Stimulated activated CD8-positive, alpha-beta memory T cell treated with anti-CD3 and anti-CD28 coated beads, Interleukin-15, amount 100 ng/mL, for 1 hour (primary cell): ENCODE measurements around the gene TPR.

Source experiments
- DNase-seq: peaks from one replicate; pipeline ENCODE4 v3.0.0-alpha.2; 2020; ENCODE audit warnings: low read depth

TPR gene

GRCh38 chr1:186327331-186327730, 47.7 kb downstream of the TPR start:
- DNase-seq, result no peak

DNA sequence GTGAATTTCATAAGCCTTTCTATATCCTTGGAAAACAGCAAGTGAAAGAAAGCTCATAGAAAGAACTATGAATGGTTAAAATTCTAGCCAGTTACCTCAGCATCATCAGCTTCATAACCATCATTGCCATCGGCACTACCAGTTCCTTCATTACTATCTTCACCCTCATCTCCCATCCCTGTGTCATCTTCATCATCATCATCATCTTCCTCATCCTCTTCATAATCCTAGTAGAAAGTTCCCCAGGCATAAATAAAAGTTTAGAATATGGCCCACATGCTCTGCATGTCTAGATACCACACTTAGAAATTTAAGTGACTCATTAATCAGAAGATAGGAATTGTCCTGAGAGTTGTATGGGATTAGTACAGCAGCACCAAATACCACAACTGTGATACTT, 49.0 kb downstream of the TPR start:
- no peak for DNase-seq

GRCh38 chr1:186325239-186325638, 49.8 kb downstream of the TPR start:
- no peak for DNase-seq

DNA sequence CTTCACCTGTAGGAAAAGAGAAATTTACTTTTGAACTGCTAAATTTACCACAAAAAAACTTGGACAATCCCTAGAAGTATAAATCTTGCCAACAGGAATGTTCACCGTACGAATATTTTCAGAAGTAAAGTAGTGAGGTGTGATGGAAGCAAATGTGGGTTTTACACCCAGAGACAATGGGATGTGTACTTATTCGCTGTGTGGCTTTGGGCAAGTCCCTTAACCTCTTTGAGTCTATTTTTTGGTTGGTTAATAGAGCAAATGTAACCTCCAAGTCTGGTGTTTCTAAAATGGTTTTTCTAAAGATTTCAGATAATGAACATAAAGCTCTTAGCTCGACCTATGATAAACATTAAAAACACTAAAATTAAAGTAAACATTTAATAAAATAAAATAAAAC, 51.2 kb downstream of the TPR start:
- no peak for DNase-seq

DNA sequence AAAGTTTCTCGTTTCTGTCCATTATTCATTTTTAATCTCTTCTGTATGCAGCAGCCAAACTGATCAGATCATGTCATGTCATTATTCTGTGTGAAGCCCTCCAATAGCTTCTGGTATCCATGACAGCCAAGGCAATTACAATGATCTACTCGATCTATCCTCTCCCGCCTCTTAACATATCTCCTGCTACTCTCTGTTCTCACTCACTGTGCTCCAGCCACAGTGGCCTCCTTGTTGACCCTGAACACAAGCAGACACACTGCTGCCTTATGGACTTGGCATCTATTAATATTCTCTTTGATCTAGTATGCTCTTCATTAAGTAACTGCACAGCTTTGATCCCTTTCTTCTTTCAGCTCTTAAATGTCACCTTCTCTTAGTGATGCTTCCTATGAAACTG, 59.5 kb downstream of the TPR start:
- no peak for DNase-seq

DNA sequence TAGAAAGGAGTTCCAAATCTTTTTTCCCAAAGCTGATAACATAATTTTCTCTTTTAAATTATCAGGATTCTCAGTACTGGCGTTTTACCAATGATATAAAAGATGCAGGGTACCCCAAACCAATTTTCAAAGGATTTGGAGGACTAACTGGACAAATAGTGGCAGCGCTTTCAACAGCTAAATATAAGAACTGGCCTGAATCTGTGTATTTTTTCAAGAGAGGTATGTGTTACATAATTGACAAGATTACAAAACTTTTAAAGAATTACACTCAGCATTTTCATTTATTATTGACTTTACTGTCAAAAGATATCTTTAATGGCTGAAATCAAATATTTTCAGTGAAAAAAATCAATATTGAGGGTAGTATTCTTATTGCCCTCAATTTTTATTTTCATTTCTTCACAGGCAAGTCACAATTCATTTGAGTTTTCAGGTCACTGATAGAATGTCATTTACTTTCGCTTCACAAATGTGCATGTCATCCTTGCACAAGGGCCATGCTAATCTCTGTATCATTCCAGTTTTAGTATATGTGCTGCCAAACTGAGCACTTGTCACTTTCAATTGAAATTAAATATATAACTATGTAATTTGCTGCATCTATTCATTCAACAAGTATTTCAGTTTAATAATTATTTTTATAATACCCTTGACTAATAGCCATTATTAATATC, 63.5 kb downstream of the TPR start:
- DNase-seq, result no peak

GRCh38 chr1:186310307-186310706, 64.7 kb downstream of the TPR start:
- DNase-seq, result no peak

GRCh38 chr1:186308264-186309060, 66.6 kb downstream of the TPR start:
- no peak for DNase-seq

DNA sequence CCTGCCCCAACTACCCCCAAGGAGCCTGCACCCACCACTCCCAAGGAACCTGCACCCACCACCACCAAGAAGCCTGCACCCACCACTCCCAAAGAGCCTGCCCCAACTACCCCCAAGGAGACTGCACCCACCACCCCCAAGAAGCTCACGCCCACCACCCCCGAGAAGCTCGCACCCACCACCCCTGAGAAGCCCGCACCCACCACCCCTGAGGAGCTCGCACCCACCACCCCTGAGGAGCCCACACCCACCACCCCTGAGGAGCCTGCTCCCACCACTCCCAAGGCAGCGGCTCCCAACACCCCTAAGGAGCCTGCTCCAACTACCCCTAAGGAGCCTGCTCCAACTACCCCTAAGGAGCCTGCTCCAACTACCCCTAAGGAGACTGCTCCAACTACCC, 67.6 kb downstream of the TPR start:
- DNase-seq, result no peak

DNA sequence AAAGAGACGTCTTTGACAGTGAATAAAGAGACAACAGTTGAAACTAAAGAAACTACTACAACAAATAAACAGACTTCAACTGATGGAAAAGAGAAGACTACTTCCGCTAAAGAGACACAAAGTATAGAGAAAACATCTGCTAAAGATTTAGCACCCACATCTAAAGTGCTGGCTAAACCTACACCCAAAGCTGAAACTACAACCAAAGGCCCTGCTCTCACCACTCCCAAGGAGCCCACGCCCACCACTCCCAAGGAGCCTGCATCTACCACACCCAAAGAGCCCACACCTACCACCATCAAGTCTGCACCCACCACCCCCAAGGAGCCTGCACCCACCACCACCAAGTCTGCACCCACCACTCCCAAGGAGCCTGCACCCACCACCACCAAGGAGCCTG, 68.5 kb downstream of the TPR start:
- DNase-seq, result no peak

DNA sequence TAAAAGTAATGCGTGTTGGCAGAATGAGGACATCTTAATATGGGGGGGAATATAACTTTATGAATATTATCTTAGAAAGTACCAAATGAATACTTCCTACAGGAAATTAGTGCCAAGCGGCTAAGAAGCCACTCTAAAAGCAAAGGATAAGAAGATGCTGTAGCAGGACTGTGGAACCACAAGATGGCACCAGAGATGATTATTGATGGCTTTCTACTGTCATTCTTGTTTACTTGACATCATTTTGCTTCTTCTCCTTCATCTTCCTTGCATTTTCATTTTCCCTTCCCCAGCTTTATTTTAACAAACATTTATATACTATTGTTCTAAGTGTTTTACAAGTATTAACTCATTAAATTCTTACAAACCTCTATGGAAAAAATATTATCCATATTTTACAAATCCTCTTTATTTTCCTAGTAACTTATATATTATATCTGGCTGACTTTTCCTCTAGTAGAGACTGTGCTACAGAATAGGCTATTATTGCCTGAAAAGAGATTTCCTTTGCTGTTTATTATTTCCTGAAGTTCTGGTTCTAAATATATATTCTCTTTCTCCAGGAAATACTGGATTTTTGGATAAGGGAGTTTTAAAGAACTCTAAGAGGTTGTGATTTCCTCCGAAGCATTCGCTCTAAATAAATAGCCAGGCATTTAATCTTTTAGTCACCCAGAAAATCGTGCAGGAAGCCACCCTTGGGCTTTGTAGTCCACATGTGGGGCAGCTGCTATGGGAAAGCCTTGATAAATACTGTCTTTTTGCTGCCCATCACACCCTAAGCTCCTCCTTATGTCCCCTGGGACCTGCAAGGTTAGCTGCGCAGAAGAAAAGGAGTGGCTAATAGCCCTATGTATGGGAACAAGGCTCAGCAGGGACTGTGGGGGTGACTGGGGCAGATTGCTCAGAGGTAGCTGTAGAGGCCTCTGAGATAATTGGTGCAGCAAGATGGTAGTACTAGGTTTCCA, 69.8 kb downstream of the TPR start:
- DNase-seq, result no peak

GRCh38 chr1:186303911-186304310, 71.1 kb downstream of the TPR start:
- DNase-seq, result no peak

DNA sequence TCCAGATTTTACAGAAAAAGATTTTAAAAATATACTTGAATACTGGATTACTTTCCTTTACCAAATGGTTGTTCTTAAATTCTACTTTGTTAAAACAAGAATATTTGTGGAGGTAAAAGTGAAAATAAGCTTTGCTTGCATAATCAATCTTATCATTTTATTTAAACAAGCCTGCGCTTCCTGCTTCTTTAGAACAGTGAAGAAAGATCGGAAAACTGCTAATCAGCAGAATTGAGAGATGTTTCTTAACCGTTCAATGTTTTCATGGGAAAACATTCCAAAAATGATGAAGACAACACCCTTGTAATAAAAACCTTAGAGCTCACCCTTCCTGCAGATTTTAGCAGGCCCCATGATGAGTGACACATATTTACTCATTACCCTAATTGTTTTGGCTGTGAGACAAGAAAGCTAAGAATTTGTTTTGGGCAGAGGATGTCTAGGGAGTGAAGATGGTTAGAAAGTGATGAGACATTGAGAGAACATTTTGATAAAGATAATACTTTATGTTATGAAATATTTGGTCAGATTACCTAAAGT, 72.6 kb downstream of the TPR start:
- DNase-seq, result no peak

GRCh38 chr1:186301448-186301847, 73.6 kb downstream of the TPR start:
- DNase-seq, result no peak

- DNase-seq, result no peak
Observed at GRCh38 chr1:186300056-186300455, 75.0 kb downstream of the TPR start.

- DNase-seq, result no peak
Observed at GRCh38 chr1:186299570-186299969, 75.5 kb downstream of the TPR start.

- no peak for DNase-seq
Observed at GRCh38 chr1:186298851-186299250, 76.2 kb downstream of the TPR start.

DNA sequence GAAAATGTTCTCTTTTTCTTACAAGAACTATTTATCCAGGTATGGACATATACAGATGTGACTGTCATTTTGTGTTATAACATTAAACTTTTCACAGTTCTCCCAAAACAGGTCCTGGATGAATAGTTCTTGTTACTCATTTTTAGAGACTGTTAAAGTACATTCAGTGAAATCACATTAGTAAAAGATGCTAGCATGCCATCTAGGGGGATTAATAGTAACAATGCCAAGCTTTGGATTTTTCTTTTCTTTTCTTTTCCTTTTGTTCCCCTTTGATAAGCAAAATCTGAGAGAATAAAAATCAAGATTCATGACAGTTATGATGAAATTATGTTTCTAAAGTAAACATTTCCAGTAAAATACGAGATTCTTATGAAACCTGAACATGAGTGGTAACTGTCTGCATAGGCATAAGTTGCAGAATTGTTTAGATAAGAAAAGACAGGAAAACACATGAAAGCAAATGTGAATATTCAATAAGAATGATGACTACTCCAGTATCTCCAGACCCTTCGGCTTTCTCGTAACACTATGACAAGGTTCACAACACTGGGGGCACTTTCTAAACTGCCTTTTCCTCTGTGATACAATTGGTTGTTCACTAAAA, 77.5 kb downstream of the TPR start:
- no peak for DNase-seq

GRCh38 chr1:186295980-186296379, 79.1 kb downstream of the TPR start, which contains the start of gene PRG4:
Gene PRG4 (plus strand): TSS chr1:186296279.
- DNase-seq, result no peak

- no peak for DNase-seq
Observed at GRCh38 chr1:186292875-186293274, 82.2 kb downstream of the TPR start.

- DNase-seq, result no peak
Observed at GRCh38 chr1:186291271-186291670, 83.8 kb downstream of the TPR start.
